HG03175 (cell line): ENCODE data around the gene ZNF664.

Source experiments
- ATAC-seq: cut with Tn5 transposase; IDR thresholded peaks from one replicate; pipeline ENCODE4 v1.9.1; 2021; ENCODE audit warnings: mild to moderate bottlenecking, moderate library complexity; ENCODE audit not compliant: unreplicated experiment

Gene ZNF664

DNA sequence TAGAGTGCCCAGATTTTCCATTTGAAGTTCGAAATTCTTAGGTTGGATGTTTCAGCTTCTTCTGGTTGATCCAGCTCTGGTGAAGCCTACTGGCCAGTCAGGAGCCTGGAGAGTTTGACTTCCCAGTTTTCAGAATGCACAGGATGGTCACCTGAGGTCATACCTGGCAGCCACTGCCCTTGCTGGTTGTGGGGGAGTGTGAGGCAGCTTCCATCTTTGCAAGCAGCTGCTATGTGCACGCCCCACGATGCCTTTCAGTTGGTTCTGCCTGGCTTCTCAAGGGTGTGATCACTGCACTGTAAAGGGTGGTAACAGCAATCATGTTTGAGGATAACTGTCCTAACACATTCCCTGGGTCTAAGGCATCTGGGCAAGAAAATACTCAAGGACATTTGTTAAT, 15.8 kb upstream of the ZNF664 start:
- no peak for ATAC-seq

DNA sequence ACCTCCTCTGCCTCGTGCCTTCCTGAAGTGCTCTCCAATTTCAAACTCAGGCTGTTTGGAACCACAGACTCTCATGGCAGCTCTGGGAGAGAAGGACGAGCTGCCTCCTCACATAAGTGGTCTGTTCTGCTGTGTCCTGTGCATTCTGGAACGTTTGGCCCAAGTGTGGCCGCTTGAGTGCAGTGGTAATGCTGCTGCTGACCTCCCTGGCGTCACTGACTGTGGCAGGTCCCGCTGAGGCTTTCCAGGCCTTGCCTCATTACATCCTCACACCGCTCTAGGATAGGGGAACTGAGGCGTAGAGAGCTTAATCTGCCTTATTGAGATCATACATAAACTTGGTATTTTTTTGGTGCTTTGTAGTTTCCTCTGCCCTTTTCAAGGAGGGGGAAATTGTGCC, 14.6 kb upstream of the ZNF664 start:
- no peak for ATAC-seq

DNA sequence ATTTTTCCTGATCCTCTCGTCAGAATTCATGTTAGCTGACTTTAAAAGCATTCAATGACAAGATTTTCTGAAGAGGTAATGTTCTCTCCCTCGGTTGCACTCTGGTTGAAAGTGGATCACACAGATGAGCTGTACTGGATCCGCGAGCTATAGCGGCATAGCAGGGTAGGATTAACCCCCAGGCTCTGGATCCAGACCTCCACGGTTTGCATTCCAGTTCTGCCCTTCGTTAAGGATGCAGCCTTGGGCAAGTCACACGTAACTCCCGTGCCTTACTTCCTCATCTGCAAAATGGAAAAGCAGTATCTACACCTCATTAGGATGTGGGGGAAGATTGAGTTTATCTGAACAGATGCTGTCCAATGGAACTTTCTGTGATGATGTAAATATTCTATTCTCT, 14.1 kb upstream of the ZNF664 start:
- no peak for ATAC-seq

DNA sequence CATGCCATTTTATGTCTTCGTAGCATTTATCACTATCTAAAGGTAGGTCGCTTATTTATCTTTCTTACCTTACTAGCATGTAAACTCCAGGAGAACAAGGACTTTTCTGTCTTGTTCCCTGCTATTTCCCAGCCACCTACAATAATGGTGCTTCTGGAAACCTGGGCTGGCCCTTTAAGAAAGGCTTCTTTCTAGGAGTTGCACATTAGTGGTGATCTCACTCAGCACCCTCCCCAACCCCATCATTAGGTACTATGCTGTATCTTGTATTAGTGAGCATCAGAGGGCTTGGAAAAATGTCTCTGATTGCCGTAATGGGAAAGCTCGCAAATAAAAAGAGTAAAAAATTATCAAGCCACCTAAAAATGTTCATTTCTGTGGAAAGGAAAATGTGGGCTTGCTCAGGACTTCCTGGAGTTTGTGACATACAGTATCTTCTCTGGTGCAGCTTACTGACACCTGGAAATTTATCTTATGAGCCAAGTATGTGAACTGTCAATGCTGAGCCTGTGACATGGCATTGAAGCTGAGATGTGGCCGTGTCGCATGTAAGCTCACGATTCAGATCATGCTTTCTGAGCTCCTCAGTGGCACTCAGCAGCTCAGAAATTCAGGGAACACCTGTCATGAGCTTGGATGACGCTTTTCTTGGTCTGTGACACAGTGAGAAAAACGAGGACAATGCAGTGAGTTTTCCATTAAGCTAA, 12.8 kb upstream of the ZNF664 start:
- ATAC-seq, result no peak

DNA sequence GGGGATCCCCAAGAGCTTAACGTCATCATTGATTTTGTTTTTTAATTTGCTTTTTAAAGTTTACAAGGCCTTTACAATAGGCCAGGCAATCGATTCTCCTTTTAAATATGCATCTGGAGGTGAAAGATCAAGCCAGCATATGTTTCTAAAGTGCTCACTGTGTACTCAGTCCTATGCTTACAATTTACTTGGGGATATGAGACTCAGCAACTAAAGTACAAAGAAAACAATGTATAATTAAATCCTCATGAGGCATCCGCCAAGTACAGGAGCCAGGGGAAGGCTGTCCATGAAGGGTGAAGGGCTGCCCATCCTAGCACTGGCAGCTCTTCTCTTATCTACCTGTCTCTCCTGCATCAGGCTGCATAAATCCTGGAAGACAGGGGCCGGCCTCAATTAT, 12.2 kb upstream of the ZNF664 start:
- ATAC-seq, result no peak

DNA sequence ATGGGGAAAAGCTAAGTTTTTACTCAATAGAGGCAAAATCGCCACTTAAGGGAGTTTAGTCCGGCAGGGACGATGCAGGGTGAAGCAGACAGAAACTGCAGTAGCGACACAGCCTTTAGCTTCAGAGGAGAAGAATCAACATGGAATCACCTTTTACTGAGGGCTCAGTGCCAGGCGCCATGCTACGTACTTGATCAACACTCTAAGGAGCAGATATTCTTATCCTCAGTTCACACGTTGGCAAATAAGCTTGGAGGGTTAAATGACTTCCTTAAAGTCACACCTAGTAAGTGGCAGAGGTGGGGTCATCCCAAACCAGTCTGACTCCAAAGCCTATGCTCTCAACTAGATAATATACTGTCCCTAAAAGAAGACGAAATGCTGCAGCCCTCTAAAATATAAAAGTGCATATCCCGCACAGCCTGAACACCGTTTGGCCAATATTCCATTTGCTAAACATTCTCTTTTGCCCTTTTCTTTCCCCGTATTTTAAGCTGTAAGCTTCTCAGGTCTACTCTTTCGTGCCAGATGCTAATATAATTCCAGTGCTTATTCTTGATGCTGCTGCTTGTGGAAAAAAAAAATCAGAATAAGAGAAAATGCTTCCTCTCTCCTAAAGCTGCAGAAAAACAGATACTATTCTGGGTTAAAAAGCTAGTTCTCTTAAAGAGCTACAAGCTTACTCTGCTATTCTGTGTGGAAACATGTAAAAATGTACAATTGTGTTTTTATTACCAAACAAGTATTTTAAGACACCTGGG, 11.2 kb upstream of the ZNF664 start:
- no peak for ATAC-seq

DNA sequence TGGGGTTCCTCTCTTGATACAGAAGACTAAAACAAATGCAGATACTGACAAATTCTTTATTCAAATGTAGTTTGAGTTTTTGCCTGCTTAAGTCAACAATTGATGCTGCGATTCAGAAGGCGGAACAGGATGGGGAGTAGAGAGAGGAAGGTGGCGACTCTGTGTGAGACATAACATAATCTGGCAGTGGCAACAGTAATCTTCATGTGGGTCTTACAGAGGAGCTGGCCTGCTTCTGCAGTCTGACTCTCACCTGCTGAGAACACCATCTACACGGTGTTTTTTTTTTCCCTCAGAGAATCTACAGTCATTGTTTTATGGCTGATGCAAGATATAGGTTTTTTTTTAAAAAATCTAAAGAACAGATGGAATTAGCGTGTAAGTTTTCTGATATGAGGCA, 10.5 kb upstream of the ZNF664 start:
- no peak for ATAC-seq

DNA sequence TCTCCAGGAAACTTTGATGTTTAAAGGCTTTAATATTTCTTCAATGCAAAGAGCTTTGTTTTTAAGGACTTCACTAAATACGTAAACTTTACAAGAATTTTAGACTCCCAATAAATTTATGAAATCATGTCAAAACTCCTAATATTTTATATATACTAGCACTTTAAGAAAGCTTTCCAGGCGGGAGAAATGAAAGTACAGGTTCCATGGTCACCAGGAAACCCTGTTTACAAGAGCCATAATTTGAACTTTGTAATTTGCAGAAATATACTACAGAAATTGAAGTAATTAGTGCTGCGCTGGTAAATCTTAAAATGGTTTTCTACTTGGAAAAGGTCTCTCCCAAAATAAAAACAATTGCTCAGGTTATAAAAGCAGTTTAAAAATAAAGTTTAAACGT, 9.2 kb upstream of the ZNF664 start:
- ATAC-seq, result no peak

DNA sequence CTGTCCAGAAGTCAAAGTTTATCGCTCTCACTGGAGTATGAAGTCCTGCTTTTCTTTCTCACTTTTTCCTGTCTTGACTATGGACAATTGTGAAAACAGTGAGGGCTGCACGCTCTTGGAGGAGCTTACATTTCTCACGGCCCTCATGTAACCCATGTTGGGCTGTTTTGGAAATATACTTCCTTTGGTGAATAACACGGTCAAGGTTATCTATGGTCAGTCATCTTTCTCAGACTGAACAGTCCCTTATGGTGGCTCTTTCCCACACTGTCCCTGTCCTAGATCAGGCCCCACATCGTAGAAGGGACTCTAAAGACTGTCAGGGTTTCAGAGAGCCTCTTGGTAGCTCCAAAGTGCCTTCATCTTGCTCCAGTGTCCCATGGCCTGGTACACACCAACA, 7.6 kb upstream of the ZNF664 start:
- ATAC-seq, result no peak

DNA sequence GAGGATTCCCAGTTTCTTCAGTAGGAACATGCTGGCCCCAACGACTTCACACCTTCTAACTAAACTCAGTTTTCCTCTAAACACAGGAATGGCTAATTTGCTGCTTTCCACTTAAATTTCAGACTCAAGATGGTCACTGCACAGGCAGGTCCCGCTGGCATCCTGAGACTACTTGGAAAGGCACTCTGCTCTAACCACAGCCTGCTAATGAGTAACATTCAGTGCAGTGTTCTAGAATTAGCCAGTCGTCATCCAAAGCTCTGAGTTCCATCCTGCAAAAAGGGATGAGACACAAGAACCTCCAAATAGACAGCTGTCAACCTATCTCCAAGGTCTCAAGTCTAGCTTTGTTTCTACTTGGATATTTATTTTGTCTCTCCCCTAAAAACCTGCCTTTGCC, 6.4 kb upstream of the ZNF664 start:
- ATAC-seq, result no peak

DNA sequence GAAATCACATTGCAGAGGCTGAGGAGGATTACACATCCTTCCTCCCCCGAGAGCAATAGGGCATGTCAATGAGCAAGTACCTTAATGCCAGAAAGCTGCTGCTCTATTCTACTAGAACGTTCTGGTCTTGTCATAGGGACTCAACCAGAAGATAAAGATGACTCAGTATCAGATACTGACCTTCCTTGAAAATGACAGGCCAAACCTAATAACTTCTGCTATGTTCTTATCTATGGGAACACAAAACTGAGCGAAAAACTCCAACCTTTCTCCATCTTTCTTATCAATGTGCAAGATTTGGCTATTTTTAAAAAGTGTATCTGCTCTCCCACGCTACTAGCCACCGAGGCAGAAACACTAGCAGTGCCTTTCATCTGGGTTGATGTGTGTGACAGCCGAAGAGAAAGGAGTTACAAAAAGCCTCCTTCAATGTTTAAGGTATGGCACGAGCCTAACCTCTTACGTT, 5.9 kb upstream of the ZNF664 start:
- no peak for ATAC-seq

DNA sequence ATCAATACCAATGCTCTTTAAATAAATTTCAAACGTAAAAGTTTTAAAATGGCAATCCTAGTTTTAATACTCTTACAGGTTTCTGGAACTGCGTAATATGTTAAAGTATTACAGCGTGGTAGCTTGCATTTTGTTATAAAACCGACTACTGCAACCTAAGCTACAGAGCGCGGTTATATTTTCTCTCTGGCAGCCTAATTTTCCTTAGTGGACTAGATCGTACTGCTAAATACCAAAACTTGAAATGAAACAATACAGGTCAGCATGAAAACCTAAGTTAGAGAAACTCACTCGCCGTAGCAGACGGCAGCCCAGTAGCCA, 1.6 kb upstream of the ZNF664 start:
- no peak for ATAC-seq

DNA sequence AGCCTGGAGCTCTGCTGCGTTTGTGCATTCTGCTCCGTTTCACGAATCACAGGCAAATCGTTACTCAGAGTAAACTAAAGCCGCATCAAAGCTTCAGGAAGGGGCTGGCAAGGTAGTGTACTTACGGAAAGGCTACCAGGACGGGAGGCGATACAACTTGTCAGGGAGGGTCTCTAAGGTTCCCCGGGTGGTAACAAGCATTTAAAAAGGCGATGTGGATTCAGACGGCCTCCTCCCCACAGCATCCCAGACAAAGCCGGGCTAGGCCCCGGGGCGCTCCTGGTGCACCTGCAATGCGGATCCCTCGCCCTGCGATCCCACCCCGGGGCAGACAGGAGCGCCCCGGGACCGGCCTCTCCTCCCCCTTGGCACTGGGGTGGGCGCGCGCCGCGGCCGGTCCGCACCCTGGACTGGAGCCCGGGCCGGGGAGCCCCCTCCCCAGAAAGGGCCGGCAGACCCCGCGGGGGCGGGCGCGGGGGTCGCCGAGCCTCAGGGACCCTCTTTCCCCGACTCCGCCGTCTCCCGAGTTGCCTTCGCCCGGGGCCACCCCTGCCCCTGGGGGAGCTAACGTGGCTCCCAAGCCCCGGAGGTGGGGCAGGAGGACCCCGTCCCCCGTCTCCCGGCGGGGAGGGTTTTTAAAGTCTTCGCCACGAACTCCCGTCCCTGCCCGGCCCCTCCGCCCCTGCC, 1.1 kb upstream of the ZNF664 start:
- ATAC-seq, result peak; percentile 6

DNA sequence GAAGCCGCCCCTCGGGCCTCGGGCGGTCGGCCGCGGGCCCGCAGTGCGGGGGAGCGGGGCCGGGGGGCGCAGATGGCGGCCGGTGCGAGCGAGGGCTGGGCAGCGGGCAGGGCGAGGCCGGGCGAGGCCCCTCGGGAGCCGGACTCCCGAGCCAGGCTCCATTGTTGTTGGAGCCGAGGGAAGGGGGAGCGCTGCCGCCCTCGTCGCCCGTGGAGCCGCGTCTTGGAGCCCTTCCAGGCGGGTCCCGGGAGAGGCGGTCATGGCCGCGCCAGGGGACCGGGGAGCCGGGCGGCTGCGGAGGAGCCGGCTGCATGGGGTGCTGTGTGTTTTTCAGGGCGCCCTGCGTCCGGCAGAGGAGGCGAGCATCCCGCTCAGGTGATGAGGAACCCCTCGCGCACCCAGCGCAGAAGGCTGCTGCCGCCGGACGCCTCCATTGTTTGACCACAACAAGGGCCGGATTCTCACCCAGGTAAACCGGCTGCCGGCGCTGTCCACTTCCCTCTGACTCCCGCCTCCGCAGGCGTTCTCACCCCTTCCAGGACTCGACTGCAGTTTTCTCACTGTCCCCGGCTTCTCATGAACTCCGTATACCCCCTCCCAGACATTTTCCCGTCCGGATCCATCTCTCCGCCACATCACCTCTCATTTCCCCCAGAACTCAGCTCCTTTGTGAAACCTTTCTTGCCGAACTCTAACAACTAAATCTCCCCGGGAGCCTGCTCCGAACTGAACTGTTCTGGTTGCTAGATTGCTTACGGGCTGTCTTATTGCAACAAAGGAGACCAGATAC, 732 bp downstream of the ZNF664 start:
- peak; percentile 9 for ATAC-seq

DNA sequence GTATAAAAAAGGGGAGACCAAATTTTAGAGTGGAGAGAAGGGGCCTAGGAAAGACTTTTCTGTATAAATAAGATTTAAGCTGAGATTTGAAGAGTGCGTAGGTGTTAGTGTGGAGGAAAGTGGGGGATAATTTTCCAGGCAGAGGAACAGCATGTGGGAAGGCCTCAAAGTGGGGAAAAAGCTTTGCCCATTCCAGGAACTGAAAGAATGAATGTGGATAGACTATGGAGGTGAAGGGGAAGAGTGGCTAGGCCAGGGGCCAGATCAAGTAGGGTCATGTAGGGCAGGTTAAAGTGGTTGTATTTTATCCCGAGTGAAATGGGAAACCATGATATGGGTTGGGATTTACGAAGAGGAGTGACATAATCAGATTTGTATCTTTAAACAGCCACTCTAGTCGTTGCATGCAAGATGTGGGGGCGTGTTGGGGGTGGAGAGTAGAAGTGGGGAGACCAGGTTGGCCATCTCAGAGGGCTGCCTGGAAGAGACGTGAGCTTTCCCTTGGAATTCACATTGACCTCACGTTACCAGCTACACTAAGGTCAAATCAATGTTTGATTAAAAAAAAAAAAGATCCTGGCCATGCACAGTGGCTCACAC, 3.3 kb downstream of the ZNF664 start:
- no peak for ATAC-seq

DNA sequence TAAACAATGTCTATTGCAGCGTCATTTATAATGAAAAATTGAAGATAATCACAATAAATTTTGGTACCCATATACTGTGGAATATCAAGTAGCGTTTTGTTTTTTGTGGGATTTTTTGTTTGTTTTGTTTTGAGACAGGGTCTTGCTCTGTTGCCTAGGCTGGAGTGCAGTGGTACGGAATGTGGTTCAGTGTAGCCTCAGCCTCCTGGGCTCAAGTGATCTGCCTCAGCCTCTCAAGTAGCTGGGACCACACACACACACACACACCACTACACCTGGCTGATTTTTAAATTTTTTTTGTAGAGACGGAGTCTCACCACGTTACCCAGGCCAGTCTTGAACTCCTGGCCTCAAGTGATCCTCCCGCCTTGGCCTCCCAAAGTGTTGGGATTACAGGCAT, 6.6 kb downstream of the ZNF664 start:
- no peak for ATAC-seq

DNA sequence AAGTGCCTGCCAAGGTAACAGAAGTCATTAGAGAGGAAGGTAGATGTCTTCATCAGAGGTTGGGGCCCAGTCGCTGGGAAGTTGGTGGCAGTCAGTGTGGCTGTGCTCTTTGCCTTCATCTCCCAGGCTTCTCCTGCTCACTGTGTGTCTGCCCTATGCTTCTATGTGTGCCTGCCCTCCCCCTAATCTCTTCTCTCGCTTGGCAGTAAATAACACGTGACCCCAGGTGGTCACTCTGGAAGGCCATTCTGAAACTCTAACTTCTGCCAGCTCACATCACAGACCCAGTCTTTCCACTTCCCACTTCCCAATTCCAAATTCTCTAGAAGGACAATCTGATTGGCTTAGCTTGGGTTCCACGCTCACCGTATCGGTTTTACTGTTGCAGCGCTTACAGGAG, 9.3 kb downstream of the ZNF664 start:
- no peak for ATAC-seq

DNA sequence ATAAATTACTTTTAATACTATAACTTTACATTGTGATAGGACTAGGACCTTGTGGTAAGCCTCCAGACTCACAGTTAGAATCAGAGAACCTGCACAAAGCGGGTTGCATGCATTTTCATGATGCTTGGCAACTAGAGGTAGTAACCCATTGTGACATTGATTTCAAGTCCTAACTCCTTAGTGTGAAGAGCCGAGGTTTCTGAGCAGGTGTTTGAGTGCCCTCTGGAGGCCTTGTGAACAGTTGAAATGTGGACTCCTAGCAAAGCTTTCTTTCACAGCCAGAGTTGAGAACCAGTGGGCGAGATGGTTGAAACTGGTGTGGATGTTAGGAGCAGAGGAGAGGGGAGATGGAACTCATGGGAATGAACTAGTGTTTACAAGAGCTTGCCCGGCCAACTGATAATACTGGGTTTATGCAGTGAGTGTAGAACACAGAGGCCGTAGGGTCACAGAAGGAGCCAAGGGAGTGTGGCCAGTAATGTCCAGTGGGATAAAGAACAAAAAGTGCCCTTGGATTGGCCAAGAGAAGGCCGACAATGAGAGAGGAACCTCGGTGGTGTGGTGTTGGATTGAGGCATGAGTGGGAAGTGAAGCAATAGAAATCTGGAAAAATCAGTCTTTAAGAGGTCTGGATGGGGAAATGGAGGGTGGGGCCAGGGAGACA, 10.9 kb downstream of the ZNF664 start:
- no peak for ATAC-seq

DNA sequence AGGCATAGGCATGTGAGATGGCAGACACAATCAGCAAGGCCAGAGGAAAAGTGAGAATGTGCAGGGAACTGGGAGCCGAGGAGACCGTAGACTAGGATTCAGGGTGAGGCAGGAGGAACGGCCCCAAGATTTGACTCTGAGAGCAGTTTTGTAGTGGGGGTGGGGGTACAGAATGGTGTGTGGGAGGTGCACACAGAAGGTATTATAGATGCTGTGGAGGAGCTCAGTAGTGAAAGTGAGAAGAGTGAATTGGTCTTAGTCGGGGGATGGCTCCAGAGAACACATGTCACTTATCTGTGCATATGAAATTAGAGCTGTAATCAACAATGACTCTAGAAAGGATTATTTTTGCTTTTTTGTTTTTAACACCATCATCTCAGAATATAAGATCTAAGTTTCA, 11.9 kb downstream of the ZNF664 start:
- ATAC-seq, result no peak

DNA sequence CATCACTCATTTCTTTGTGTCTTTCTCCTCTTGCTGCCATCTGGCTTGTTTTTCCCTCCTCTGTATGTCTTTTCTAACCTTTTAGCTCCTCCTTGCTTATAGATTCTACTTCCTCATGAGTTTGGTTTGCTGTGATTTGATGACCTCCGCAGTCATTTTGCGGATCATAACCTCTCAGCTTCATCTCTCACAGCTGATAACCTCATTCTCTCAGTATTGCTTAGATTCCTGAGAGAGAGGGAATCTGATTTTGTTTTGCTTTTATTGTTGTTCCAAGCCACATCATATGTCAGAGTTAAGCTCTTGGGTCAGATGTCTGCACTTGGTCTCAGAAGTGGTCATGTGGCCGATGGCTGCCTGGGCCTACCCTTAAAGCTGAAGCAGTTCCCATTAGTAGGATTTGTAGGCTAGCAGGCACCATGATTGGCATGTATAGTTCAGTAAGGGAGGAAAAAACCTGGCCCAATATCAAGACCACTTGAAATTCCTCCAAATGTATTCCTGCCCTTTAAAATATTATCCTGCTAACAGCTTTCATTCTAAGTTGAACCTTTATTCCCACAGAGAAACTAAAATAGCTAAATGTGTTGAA, 13.5 kb downstream of the ZNF664 start:
- no peak for ATAC-seq
